GM21576 (cell line): ENCODE results near the gene PKHD1.
"Not testable (repeated sequence)": the region's sequence is repeated elsewhere in the genome, so short reads cannot be mapped to it uniquely, and the experiment has no call there.

ENCODE experiments used
- ATAC-seq: cut with Tn5 transposase; IDR thresholded peaks from one replicate; pipeline ENCODE4 v1.9.1; 2021; ENCODE audit warnings: mild to moderate bottlenecking, moderate library complexity; ENCODE audit not compliant: unreplicated experiment

Gene PKHD1

DNA sequence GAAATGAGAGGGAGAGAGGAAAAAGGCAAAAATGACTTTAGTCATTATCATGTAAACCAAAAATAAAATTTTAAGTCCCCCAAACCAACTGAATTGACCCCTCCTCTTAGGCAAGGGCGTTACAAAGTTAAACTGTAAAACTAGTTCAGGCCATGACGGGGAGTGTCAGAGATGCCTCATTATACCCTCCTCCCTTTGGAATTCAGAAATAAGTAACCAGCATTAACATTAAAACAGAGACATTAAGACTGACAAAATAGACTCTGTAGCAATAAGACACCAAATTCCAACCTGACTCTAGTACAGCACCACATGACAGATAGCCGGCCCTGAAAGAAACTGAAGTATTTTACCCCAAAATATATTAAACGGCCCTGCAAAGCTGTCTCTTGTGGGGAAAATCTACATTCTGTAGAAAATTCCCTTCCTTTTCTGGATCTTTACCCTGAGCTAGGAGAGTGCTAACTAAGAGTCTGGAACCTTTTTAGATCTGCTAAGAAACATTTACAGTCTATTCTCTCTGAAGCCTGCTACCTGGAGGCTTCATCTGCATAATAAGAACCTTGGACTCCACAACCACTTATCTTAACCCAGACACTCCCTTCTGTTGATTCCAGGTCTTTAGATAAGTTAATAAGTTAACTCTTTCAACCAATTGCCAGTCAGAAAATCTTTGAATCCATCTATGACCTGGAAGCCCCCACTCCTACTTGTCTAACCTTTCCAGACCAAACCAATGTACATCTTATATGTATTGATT lies 150.7 kb downstream of the PKHD1 start:
- no peak for ATAC-seq

DNA sequence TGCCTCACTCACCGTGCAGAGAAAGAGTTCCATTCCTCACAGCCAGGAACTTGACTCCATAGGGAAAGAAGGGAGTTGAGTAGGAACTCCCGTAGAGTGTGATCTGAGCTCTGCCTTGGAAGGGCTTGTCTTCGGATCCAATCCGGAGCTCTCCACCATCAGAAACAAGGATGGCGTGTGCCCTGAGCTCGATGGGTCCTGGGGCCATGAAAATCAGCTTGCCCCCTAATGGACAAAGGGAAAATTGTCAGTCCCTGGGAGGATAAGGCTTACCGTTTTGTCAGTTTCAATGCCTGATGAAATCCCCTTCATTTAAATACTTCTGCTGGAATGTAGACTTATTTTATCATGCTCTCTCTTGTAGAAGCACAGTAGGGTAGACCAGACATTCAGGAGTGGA lies 153.3 kb downstream of the PKHD1 start:
- peak; percentile 60 for ATAC-seq

DNA sequence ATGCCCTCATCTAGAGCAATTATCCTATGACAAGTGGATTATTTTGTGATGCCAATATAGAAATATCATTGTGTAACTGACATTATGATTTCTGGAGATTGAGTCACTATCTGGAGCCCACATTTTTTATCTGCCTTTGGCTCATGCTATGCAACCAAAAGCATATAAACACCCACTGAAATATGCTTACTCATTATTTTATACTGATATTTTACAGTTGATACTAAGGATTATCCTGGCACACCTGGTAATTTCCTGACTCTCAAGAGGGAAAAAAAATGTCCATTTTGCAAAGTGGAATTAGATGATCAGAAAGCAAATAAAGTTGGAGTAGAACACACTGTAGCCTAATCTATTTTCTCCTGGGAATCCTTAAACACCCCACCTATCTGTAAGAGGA lies 154.5 kb downstream of the PKHD1 start:
- no peak for ATAC-seq

DNA sequence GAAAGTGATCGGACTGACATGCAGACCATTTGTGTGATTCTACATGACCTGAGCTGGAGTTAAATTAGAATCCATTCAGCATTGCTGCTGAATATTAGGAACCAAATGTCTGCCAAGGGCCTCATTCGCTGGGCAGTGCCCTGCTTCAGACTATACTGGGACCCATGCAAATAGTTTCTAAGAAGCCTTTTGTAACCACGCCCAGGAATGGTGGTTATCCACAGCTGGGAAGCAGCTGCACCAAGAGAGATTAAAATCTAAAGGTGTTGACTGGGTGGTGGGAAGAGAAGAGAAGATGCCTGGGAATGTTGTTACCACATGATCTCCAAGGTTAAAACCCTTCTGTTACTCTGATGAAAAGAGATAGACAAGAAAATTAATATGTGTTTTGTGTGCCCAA lies 156.8 kb downstream of the PKHD1 start:
- no peak for ATAC-seq

DNA sequence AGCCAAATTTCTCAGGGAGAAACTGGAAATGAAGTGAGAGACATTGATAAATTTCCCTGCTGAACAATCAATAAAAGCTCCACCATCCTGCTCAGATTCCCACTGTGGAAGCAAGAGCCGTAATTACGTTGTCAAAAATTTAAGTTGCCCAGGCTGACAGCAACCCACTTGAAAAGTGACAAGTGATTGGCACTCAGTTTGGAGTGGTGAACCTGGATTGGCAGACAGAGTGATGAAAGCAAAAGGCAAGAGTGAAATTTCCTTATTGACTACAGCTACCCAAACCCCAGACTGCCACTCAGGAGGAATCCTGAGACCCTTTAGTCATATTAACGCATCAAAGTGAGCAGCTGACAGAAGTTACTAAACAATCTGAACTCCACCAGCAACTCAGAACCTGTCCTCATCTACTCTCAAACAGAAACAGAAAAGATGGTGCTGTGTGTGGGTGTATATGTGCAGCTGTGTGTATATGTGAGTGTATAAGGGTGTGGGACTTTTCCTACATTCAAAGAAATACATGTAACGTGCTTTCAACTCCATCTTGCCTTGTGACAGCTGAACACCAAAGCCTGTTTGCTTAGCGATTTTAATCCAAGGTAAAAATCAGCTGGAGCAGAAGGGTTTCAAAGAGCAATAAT lies 157.4 kb downstream of the PKHD1 start:
- no peak for ATAC-seq

DNA sequence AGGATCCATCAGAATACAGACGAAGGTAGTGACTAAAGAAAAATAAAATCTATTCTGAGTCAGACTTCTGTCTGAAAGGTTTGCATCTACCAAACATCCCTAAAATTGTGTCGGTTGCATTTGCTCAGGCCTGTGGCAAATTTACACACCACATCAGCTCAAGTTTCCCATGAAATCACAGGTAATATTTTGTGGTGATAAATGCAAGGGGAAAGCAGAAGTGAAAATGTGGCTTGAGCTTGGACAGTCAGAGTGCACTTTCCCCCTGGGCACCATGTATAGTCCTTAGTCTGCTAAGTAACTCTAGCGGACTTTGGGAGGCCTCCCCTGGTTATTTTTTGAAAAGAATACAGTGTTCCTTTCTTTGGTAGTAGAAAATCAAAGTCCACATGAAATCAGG lies 159.1 kb downstream of the PKHD1 start:
- ATAC-seq, result peak; percentile 77

DNA sequence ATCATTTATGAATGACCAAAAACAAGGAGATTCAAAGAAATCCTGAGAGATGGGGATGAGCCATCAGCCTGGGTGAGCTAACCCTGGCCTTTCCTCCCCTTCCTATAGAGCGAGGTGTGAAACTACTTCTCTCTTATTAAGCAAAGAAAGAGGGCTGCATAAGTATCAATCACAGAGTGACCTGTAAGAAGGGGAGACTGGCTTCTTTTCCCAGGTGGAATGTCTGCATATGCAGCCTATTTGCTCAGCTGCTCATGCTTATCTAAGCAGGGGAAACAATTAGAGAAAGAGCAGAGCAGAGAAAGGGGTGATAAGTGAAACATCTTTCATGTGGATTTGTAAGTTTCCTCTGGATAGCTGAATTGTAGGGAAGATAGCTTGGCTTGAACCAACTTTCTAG lies 160.0 kb downstream of the PKHD1 start:
- ATAC-seq, result no peak

DNA sequence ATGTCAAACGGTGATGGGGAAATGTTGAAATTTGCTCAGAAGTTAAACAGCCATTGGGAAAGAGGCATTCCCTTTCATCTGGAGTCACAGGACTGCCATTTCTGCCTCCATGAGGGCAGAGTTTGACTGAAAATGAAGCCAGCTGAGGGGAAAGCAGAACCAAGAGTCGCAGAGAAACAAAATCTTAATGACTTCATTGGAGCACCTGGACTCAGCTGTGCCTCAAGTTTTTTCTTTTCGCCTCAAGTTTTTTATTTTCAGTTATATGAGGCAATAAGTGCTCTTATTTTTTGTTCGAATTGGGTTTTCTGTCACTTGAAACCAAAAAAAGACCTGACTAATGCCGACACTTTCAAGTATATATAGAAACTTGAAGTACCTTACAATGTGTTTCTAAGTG lies 161.3 kb downstream of the PKHD1 start:
- ATAC-seq, result no peak

DNA sequence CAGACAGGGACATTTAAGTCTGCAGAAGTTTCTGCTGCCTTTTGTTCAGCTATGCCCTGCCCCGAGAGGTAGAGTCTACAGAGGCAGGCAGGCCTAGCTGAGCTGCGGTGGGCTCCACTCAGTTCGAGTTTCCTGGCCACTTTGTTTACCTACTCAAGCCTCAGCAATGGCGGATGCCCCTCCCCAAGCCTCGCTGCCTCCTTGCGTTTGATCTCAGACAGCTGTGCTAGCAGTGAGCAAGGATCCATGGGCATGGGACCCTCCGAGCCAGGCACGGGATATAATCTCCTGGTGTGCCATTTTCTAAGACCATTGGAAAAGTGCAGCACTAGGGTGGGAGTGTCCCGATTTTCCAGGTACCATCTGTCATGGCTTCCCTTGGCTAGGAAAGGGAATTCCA lies 164.9 kb downstream of the PKHD1 start:
- ATAC-seq, result not testable (repeated sequence)

DNA sequence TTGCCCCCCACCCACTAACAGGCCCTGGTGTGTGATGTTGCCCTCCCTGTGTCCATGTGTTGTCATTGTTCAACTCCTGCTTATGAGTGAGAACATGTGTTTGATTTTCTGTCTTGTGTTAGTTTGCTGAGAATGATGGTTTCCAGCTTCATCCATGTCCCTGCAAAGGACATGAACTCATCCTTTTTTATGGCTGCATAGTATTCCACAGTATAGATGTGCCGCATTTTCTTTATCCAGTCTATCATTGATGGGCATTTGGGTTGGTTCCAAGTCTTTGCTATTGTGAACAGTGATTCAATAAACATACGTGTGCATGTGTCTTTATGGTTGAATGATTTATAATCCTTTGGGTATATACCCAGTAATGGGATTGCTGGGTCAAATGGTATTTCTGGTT lies 169.1 kb downstream of the PKHD1 start:
- not testable (repeated sequence) for ATAC-seq

DNA sequence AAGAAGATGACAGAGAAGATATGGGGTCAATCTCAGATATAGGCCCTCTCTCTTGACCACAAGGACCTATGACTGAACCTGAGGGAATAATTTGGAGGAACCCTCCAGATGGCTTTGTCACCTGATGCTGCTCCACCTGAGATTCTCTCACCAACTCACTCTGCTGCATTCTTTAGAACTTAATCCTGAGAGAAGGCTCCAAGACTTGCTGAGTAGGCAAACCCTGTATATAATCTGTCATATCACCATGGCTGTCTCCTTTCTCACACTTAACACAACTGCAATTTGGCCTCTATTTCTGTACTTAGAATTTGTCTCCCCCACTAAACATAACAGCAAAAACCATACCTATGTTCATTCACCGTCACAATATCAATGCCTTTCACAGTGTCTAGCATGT lies 172.3 kb downstream of the PKHD1 start:
- no peak for ATAC-seq

DNA sequence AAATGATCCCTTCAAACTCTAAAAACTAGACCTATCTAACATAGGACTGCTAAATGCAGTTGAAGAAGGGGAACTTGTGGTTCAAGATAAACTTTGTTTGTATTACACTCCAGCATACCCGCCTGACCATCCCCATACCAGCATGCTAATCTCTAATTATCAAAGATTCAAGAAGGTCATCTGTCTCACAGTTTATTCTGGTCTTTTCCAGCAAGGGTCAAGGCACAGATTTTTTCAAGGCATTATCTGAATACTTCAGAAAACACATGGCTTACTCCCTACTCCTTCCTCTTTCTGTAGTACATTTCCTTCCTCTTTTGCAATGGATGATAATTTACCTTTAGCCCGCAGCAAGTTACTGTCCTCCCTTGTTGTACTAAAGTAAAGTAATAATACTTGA lies 174.1 kb downstream of the PKHD1 start:
- no peak for ATAC-seq

DNA sequence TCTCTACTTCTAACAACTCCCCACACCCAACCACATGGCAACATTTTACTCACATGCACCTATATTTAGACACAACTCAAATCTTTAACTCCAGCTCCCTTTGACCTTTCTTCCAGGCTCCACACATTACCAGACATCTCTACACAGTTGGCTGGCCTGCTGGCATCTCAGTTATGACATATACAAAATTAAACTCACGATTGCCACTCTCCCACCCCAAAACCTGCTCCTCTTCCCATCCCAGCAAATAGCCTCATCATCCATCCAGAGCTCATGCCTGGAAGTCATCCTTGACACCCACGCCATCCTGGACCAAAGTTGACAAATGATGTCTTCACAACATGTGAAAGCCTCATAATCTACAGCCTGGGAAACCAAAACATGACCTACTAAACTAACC lies 176.6 kb downstream of the PKHD1 start:
- no peak for ATAC-seq

DNA sequence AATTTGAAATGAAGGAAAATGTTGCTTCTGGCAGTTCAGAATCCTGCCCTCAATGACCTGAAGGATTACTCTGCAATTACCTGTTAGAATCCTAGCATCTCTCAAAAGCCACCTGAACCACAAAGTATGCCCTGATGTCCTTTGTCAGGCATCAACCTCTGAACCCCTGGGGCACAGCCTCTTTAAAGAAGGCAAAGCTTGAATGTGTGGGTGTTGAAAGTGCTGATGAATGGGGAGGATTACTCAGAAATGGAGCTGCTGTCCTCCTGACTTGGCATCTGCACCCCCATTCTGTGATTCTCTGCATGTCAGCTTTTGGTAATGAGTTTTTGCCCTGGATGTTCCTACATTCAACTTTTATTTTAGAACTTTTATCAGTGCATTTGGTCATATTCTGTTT lies 179.2 kb downstream of the PKHD1 start:
- no peak for ATAC-seq

DNA sequence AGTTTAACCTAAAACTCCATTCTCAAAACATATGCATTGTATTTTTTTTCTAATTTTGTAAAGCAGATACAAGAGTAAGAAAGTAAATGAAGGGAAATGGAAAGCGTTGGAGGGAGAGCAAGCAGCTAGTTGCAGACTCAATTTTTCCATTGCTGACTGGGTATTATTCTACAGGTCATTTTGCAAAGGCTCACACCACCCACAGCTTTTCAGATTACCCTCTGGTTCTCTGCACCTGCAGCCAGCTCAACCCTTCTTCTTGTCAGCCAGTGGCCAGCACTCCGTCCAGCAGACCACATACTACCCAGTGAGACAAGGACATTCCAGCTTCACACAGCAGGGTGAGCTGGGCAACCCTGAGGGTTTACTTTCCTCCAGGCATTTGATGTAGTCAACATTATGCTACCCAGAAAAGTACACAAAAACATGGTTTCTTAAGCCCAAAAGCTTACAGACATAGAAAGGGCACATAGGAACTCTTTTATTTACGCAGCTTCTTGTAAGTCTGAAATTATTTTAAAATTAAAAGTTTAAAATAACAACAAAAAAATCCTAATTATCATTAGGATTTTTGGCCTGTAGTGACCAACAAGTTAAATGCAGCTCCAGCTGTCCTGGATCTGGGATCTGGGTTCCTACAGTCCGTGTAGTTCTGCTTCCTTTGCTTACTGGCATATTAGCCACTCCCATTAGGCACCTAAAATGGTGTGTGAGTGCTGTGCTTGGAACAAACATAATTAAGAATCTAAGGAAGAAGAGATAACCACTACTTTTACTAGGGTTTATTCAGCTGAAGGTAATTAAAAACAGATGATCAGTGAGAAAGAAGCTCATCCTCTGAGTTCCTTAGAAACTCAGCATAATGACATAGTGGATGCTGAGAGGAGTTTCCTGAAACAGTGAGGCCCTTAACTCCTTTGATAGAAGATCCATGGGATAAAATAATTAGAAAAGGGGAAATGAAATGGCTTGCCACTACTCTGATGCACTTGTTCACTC lies 185.3 kb downstream of the PKHD1 start:
- no peak for ATAC-seq

DNA sequence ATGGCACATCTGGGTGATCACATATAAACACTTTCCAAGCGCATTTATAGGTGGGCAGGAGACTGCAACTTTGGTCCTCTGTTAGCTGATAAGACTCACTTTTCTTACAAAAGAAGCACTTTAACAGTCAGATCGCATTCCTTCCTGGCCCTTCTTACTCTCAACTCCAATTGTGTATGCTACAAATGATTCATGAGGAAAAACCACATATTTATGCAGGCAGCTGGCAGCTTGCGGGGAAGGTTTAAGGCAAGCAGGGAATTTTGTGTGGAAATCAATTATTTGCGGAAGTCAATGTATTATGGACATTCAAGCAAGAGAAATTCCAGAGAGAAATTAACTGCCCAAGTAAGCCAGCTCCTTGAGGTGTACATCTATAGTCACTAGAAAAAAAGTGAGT lies 194.0 kb downstream of the PKHD1 start:
- ATAC-seq, result no peak

DNA sequence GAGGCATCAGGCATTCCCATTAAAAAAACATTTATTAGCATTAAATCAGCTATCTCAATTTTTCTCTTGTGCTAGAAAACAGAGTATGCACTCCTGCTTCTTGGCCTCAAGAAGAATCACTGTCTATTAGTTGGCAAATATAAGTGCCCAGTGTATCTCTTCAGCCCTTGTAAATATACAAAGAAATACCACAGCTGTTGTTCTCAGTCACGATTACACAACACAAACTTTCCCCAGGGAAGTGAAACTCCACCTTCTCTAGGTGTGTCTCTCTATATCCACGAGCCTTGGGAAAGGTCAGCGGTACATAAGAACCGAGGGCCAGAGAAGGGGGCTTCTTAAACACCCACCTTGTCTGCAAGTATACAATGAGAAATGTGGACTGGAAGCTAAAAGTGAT lies 194.7 kb downstream of the PKHD1 start:
- no peak for ATAC-seq

DNA sequence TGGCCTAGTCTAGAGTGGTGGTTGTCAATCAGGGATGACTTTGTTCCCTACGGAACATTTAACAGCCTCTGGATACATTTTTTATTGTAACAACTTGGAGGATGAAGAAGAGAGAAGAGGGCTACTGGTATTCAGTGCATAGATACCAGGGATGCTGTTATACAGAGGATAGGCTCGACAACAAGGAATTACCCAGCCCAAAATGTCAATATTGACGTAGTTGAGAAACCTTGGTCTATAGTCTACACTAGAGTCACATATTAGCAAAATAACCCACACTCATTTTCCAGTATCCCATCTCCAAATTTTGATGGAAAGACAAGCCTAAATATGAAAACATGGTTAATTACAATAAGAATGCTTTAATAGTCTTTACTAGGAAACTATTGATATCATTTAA lies 195.1 kb downstream of the PKHD1 start:
- ATAC-seq, result no peak

DNA sequence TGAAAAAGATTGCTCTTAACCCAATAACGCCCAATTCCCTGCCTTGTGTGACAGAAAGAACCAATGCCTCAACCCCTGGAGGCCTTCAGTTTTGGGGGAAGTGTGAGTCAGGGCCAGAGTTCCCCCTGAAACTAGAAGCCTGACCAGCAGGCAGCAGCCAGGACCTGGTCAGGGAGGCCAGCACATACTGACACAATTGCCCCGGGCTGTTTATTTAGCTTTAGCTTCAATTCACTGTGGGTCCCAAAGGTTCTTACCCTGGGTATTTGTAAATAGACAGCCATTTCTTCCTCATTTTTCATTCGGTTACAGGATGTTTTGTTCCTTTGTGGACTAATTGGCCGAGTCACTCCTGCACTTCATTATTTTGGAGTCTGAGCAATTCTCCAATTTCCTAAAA lies 195.6 kb downstream of the PKHD1 start:
- ATAC-seq, result no peak

DNA sequence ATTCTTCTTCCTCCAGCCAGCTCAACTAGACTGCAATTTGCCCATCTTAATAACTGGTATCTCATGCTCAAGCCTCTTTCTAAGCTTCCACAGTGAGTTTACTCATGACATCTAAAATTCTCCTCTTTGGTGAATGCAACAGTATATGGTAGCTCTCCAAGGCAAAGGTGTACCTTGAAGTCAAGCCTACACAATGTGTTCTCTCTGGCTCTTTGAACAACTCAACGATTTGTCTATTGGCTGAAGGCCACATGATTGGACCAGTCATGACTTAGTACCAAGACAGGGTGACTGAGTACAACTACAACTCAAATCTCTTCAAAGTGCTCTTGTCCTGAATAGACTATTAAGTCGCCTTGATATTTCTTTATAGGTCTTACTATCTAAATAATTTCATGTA lies 199.6 kb downstream of the PKHD1 start:
- no peak for ATAC-seq

DNA sequence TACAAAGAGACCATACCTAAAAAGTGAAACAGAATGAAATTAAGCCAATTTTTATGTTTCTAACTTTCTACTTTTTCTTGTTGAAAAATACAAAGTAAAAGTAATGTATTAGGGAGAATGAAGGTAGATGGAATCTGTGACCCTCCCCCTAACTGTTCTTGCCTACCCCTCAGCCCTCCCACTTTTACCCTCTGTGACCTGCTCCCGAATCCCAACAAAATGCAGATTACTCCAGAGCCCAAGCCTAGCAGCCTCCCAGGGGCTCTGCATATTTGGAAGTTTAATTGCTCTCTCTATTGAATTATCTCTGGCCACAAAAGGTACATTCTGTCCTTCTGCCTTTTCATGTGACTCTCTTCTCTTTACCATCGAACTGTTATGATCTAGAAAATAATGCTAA lies 201.5 kb downstream of the PKHD1 start:
- no peak for ATAC-seq
